SK-N-SH (cell line): ENCODE measurements around the gene LILRB3. TPM values are rescaled to one million over a fixed set of nuclear protein-coding genes. Genes with fewer than 3 reads are reported as not detected.

Experiments used
- CTCF ChIA-PET: fragments of 300-600, 350-600 bp; formaldehyde crosslinking; extraction: SDS; loops from one replicate; lab custom pipeline; 2021; lab: Yijun Ruan, JAX
- POLR2A ChIA-PET: fragments of 350-600 bp; sonication (Branson Sonifier 250); formaldehyde crosslinking; extraction: SDS; loops from one replicate; lab custom pipeline; 2020; ENCODE audit warnings: antibody characterized with exemption, inconsistent platforms; lab: Yijun Ruan, JAX
- DNase-seq: peaks from one replicate; pipeline ENCODE4 v3.0.0; 2012
- H2AFZ ChIP-seq: fragments of 200-600 bp; sonication (generic); 2 replicates; pipeline ENCODE4 v1.8.1; 2016; ENCODE audit warnings: antibody characterized with exemption, mild to moderate bottlenecking, low read depth
- H3F3A ChIP-seq: fragments of 200-600 bp; sonication (generic); replicated peaks from 2 replicates; pipeline ENCODE3; 2016; ENCODE audit warnings: antibody characterized with exemption, mild to moderate bottlenecking; ENCODE audit not compliant: insufficient read depth
- H3K27ac ChIP-seq, 2 experiments: fragments of 200-500 bp in 1 of 2; fragments of 200-600 bp in 1 of 2; sonication (Bioruptor generic) in 1 of 2; sonication (generic), shearing (Covaris generic) in 1 of 2; 2 replicates each; pipeline versions ENCODE4 v1.5.1 to v1.6.1; 2014 to 2016; ENCODE audit warnings: low read depth in 2 of 2, inconsistent platforms in 1 of 2, low read length in 1 of 2, mild to moderate bottlenecking in 1 of 2, mixed read lengths in 1 of 2
- H3K27me3 ChIP-seq: fragments of 200-600 bp; sonication (generic), shearing (Covaris generic); 2 replicates; pipeline ENCODE4 v1.6.1; 2016; ENCODE audit warnings: mixed run types; ENCODE audit not compliant: insufficient read depth
- H3K36me3 ChIP-seq, 2 experiments: fragments of 200-500 bp in 1 of 2; fragments of 200-600 bp in 1 of 2; sonication (Bioruptor generic) in 1 of 2; sonication (generic) in 1 of 2; replicated peaks in 1 of 2; 2 replicates each; pipeline versions ENCODE3 to v1.5.1; 2014 to 2016; ENCODE audit warnings: low read length in 1 of 2, mild to moderate bottlenecking in 1 of 2; ENCODE audit not compliant: insufficient read depth in 2 of 2, control insufficient read depth in 1 of 2
- H3K4me1 ChIP-seq, 2 experiments: fragments of 200-500 bp in 1 of 2; fragments of 200-600 bp in 1 of 2; sonication (Bioruptor generic) in 1 of 2; sonication (generic), shearing (Covaris generic) in 1 of 2; 2 replicates each; pipeline versions ENCODE4 v1.5.1 to v1.6.1; 2014 to 2016; ENCODE audit warnings: low read depth in 1 of 2, low read length in 1 of 2, mixed run types in 1 of 2; ENCODE audit not compliant: insufficient read depth in 2 of 2, control insufficient read depth in 1 of 2
- H3K4me2 ChIP-seq: fragments of 200-600 bp; sonication (generic), shearing (Covaris generic); 2 replicates; pipeline ENCODE4 v1.6.1; 2017; ENCODE audit warnings: mixed run types
- H3K4me3 ChIP-seq, 2 experiments: fragments of 200-500 bp in 1 of 2; fragments of 200-600 bp in 1 of 2; sonication (Bioruptor generic) in 1 of 2; sonication (generic), shearing (Covaris generic) in 1 of 2; 2 replicates each; pipeline versions ENCODE4 v1.5.1 to v1.8.1; 2014 to 2016; ENCODE audit warnings: low read depth in 2 of 2, inconsistent platforms in 1 of 2, low read length in 1 of 2, mild to moderate bottlenecking in 1 of 2, mixed read lengths in 1 of 2, moderate library complexity in 1 of 2
- H3K79me2 ChIP-seq: fragments of 200-600 bp; sonication (generic); 2 replicates; pipeline ENCODE4 v1.8.1; 2017; ENCODE audit warnings: mild to moderate bottlenecking; ENCODE audit not compliant: insufficient read depth
- H3K9ac ChIP-seq: fragments of 200-600 bp; sonication (generic); 2 replicates; pipeline ENCODE4 v1.6.1; 2017; ENCODE audit warnings: mixed run types
- H3K9me2 ChIP-seq: fragments of 200-600 bp; sonication (generic); 2 replicates; pipeline ENCODE4 v1.6.1; 2017; ENCODE audit warnings: mixed run types
- H3K9me3 ChIP-seq: fragments of 200-600 bp; sonication (generic); 2 replicates; pipeline ENCODE4 v1.6.1; 2017; ENCODE audit warnings: mixed run types, mild to moderate bottlenecking, moderate library complexity
- H4K20me1 ChIP-seq: fragments of 200-600 bp; sonication (generic); 2 replicates; pipeline ENCODE4 v1.6.1; 2017; ENCODE audit warnings: mild to moderate bottlenecking, mixed run types; ENCODE audit not compliant: insufficient read depth
- CHD2 ChIP-seq: fragments of 150-350 bp; IDR thresholded peaks from 2 replicates; pipeline ENCODE4 v1.6.1; 2018; ENCODE audit warnings: low read length; ENCODE audit not compliant: partially characterized antibody
- ELF1 ChIP-seq: IDR thresholded peaks from 2 replicates; pipeline ENCODE4 v1.4.0; 2012
- EP300 ChIP-seq, 2 experiments: IDR thresholded peaks; 2 replicates each; pipeline versions ENCODE4 v1.4.0 to v1.6.1; 2012; ENCODE audit warnings: borderline replicate concordance in 1 of 2, low read depth in 1 of 2, low read length in 1 of 2
- EZH2phosphoT487 ChIP-seq: fragments of 200-600 bp; sonication (generic); IDR thresholded peaks from 2 replicates; pipeline ENCODE4 v1.6.1; 2017; ENCODE audit warnings: low read depth, mixed run types, mild to moderate bottlenecking, antibody characterized with exemption, moderate library complexity, borderline replicate concordance
- GATA2 ChIP-seq: sonication (generic); formaldehyde crosslinking; IDR thresholded peaks from 2 replicates; pipeline ENCODE4 v1.5.0; 2020; ENCODE audit warnings: mild to moderate bottlenecking, missing genetic modification reagents
- JUND ChIP-seq: IDR thresholded peaks from 2 replicates; pipeline ENCODE4 v1.4.0; 2012
- MAX ChIP-seq: IDR thresholded peaks from 2 replicates; pipeline ENCODE4 v1.4.0; 2012; ENCODE audit warnings: low read depth
- MEF2A ChIP-seq: IDR thresholded peaks from 2 replicates; pipeline ENCODE4 v1.4.0; 2012; ENCODE audit warnings: low read depth, borderline replicate concordance
- MXI1 ChIP-seq: IDR thresholded peaks from 2 replicates; pipeline ENCODE4 v1.6.1; 2012; ENCODE audit warnings: mild to moderate bottlenecking, low read depth, low read length, improper control_type of control experiment
- POLR2AphosphoS5 ChIP-seq: IDR thresholded peaks from 2 replicates; pipeline ENCODE4 v1.6.1; 2012; ENCODE audit warnings: low read depth, low read length
- RAD21 ChIP-seq: IDR thresholded peaks from 2 replicates; pipeline ENCODE4 v1.6.1; 2012; ENCODE audit warnings: mild to moderate bottlenecking, low read length
- RCOR1 ChIP-seq: fragments of 150-350 bp; IDR thresholded peaks from 2 replicates; pipeline ENCODE4 v1.6.1; 2017; ENCODE audit warnings: antibody characterized with exemption, low read length
- REST ChIP-seq: IDR thresholded peaks from 2 replicates; pipeline ENCODE4 v1.6.1; 2012; ENCODE audit warnings: mild to moderate bottlenecking, low read depth, low read length, moderate library complexity
- RFX5 ChIP-seq: IDR thresholded peaks from 2 replicates; pipeline ENCODE4 v1.6.1; 2012; ENCODE audit warnings: mild to moderate bottlenecking, improper control_type of control experiment, low read length
- RXRA ChIP-seq: IDR thresholded peaks from 2 replicates; pipeline ENCODE4 v1.4.0; 2012; ENCODE audit warnings: low read depth, mild to moderate bottlenecking, borderline replicate concordance
- SMC3 ChIP-seq: IDR thresholded peaks from 2 replicates; pipeline ENCODE4 v1.6.1; 2012; ENCODE audit warnings: low read depth, low read length, improper control_type of control experiment
- TAF1 ChIP-seq: IDR thresholded peaks from 2 replicates; pipeline ENCODE4 v1.6.1; 2012; ENCODE audit warnings: low read depth, mild to moderate bottlenecking, low read length, moderate library complexity, borderline replicate concordance
- TCF12 ChIP-seq: IDR thresholded peaks from 2 replicates; pipeline ENCODE4 v1.4.0; 2012
- USF1 ChIP-seq: IDR thresholded peaks from 2 replicates; pipeline ENCODE4 v1.4.0; 2012; ENCODE audit warnings: low read depth, borderline replicate concordance
- WGBS: methylation state at CpG from one replicate; pipeline ENCODE4 v1.1.6; 2017; ENCODE audit warnings: low lambda C conversion rate; 5-methylcytosine and 5-hydroxymethylcytosine counted together
- polyA plus RNA-seq, 3 experiments: library from polyadenylated mRNA; depleted of rRNA; stranded (reverse); fragments of >200 nt; gene quantifications; 2 replicates each; pipeline ENCODE4 v1.2.3, GENCODE V29; 2012

LILRB3 gene
- polyA plus RNA-seq, 1 of the 3 experiments (the other 2 are of a cell fraction) = not detected

- TF ChIP-seq RXRA (no peak), GATA2 (CRISPR knock-in tag) (no peak), POLR2AphosphoS5 (no peak), JUND (no peak), RAD21 (no peak), MXI1 (no peak)
These were observed 35.8 kb downstream of the LILRB3 start (continued) for GRCh38 chr19:54186934-54187381.

GRCh38 chr19:54186351-54186750 lies 36.5 kb downstream of the LILRB3 start:
- Histone ChIP-seq H2AFZ (no peak overlapping the region), H3K79me2 (peaks cover 50% of the 10 kb centered on the region), H3K9ac (no peak overlapping the region), H3K27ac (no peak overlapping the region), H3K27me3 (no peaks in the 10 kb centered on the region), H3K4me2 (no peak overlapping the region), H3K36me3 (peaks cover 23% of the 10 kb centered on the region in 2 experiments), H3K4me1 (peaks cover 0 to 7% of the 10 kb centered on the region in 2 experiments; a peak in 1 of 4 replicates), H3F3A (peaks cover 5% of the 10 kb centered on the region), H3K9me2 (no peaks in the 10 kb centered on the region), H4K20me1 (no peaks in the 10 kb centered on the region), H3K4me3 (no peak overlapping the region), H3K9me3 (no peaks in the 10 kb centered on the region)
- CTCF ChIA-PET = interaction anchor here (1.2 kb wide), 1 partner anchor 18 kb away, joined by 4 read pairs; no protein-coding TSS in a partner anchor
- POLR2A ChIA-PET = no interaction called here
- no peak for DNase-seq
- no peak for TF ChIP-seq REST
- TF ChIP-seq MEF2A = no peak
- no peak for TF ChIP-seq CHD2
- no peak for TF ChIP-seq SMC3
- no peak for TF ChIP-seq USF1
- no peak for TF ChIP-seq ELF1
- TF ChIP-seq RCOR1 = no peak
- no peak for TF ChIP-seq RFX5
- TF ChIP-seq MAX = no peak
- TF ChIP-seq TCF12 = no peak
- TF ChIP-seq GATA2 (CRISPR knock-in tag) = no peak
- TF ChIP-seq EP300 (IDR thresholded peaks at IDR 0.05; ENCODE audit: borderline replicate concordance in 1 of 2, low read depth in 1 of 2, low read length in 1 of 2) = no peak
- TF ChIP-seq TAF1 = no peak
- TF ChIP-seq EZH2phosphoT487 = no peak
- WGBS = 93% methylated on average over 7 of the region's 8 CpGs
